GM18909 (cell line): ENCODE measurements around the gene ABCA1.
"Not testable (repeated sequence)": the region's sequence is repeated elsewhere in the genome, so short reads cannot be mapped to it uniquely, and the experiment has no call there.

ENCODE experiments used
- ATAC-seq: cut with Tn5 transposase; IDR thresholded peaks from one replicate; pipeline ENCODE4 v1.9.1; 2021; ENCODE audit warnings: mild to moderate bottlenecking; ENCODE audit not compliant: unreplicated experiment, poor library complexity

ABCA1 gene

GRCh38 chr9:104875897-104876296, 52.1 kb downstream of the ABCA1 start:
- ATAC-seq = no peak

GRCh38 chr9:104875320-104875719, 52.6 kb downstream of the ABCA1 start:
- ATAC-seq = no peak

- ATAC-seq = no peak
These were observed 54.5 kb downstream of the ABCA1 start for GRCh38 chr9:104873489-104873850.

- ATAC-seq = no peak
These were observed 55.1 kb downstream of the ABCA1 start for GRCh38 chr9:104872656-104873488.

- no peak for ATAC-seq
These were observed 55.9 kb downstream of the ABCA1 start for GRCh38 chr9:104871961-104872527.

GRCh38 chr9:104869811-104870210, 58.1 kb downstream of the ABCA1 start:
- no peak for ATAC-seq

- peak; percentile 88 for ATAC-seq
These were observed 59.1 kb downstream of the ABCA1 start for GRCh38 chr9:104868687-104869404.

- ATAC-seq = no peak
These were observed 59.7 kb downstream of the ABCA1 start for GRCh38 chr9:104868303-104868686.

GRCh38 chr9:104866191-104866590, 61.8 kb downstream of the ABCA1 start:
- ATAC-seq = no peak

GRCh38 chr9:104864675-104865104, 63.3 kb downstream of the ABCA1 start:
- ATAC-seq = no peak

GRCh38 chr9:104863180-104863883, 64.6 kb downstream of the ABCA1 start:
- peak; percentile 89 for ATAC-seq

GRCh38 chr9:104861397-104861796, 66.6 kb downstream of the ABCA1 start:
- no peak for ATAC-seq

GRCh38 chr9:104860263-104860662, 67.7 kb downstream of the ABCA1 start:
- no peak for ATAC-seq

- no peak for ATAC-seq
These were observed 69.1 kb downstream of the ABCA1 start for GRCh38 chr9:104858846-104859245.

- no peak for ATAC-seq
These were observed 69.7 kb downstream of the ABCA1 start for GRCh38 chr9:104858271-104858670.

GRCh38 chr9:104856413-104856941, 71.5 kb downstream of the ABCA1 start:
- ATAC-seq = no peak

- ATAC-seq = no peak
These were observed 72.1 kb downstream of the ABCA1 start for GRCh38 chr9:104855807-104856206.

- not testable (repeated sequence) for ATAC-seq
These were observed 72.7 kb downstream of the ABCA1 start for GRCh38 chr9:104855258-104855657.

- ATAC-seq = no peak
These were observed 73.3 kb downstream of the ABCA1 start for GRCh38 chr9:104854613-104855012.

- ATAC-seq = no peak
These were observed 74.3 kb downstream of the ABCA1 start for GRCh38 chr9:104853683-104854082.
